B cell (primary cell): Measurements from ENCODE around the gene ERC2. TPM values are rescaled to one million over a fixed set of nuclear protein-coding genes. Genes with fewer than 3 reads are reported as not detected.

Experiments
- ATAC-seq: fragments of 200-7000 bp; cut with Tn5 transposase; one replicate; pipeline ENCODE4 v1.10.0; 2021; ENCODE audit warnings: low read depth, mild to moderate bottlenecking, moderate number of reproducible peaks, moderate library complexity
- CTCF ChIA-PET: fragments of 350-600 bp; sonication (Branson Sonifier 250); formaldehyde crosslinking; loops from one replicate; lab custom pipeline; 2021; ENCODE audit warnings: antibody characterized with exemption, inconsistent platforms; lab: Charles Lee
- POLR2A ChIA-PET: fragments of 350-600 bp; sonication (Branson Sonifier 250); formaldehyde crosslinking; loops from one replicate; lab custom pipeline; 2021; ENCODE audit warnings: antibody characterized with exemption; lab: Charles Lee
- DNase-seq: peaks from one replicate; pipeline ENCODE4 v3.0.0; 2013
- H2AFZ ChIP-seq: 2 replicates; pipeline ENCODE4 v1.6.1; 2012; ENCODE audit warnings: mild to moderate bottlenecking, low read depth, low read length; ENCODE audit not compliant: insufficient read depth, poor library complexity, severe bottlenecking
- H3K27ac ChIP-seq, 2 donors: 1 replicate in 1 of 2; 2 replicates in 1 of 2; pipeline ENCODE4 v1.5.1; 2012 to 2013; ENCODE audit warnings: low read length in 2 of 2, mild to moderate bottlenecking in 2 of 2, moderate library complexity in 1 of 2
- H3K27me3 ChIP-seq, 4 experiments: fragments of 200-600 bp in 1 of 4; sonication (generic) in 1 of 4; replicated peaks in 1 of 4; 1 replicate in 2 of 4; 2 replicates in 2 of 4; pipeline versions ENCODE4 v1.6.1 to v1.7.0; 2013 to 2016; ENCODE audit warnings: low read length in 3 of 4, mild to moderate bottlenecking in 2 of 4, mixed read lengths in 1 of 4, moderate library complexity in 1 of 4; ENCODE audit not compliant: insufficient read depth in 4 of 4, control insufficient read depth in 3 of 4; ENCODE audit errors: control extremely low read depth in 1 of 4
- H3K36me3 ChIP-seq, 2 experiments: replicated peaks in 1 of 2; 1 replicate in 1 of 2; 2 replicates in 1 of 2; pipeline versions ENCODE4 v1.6.1 to v1.7.1; 2013; ENCODE audit warnings: low read length in 1 of 2; ENCODE audit not compliant: insufficient read depth in 2 of 2, control insufficient read depth in 1 of 2; ENCODE audit errors: control extremely low read depth in 1 of 2, extremely low read depth in 1 of 2
- H3K4me1 ChIP-seq, 2 donors: fragments of 200-600 bp in 1 of 2; sonication (generic) in 1 of 2; 1 replicate in 1 of 2; 2 replicates in 1 of 2; pipeline versions ENCODE4 v1.5.1 to v1.6.1; 2013 to 2017; ENCODE audit warnings: low read length in 2 of 2; ENCODE audit not compliant: control insufficient read depth in 2 of 2, insufficient read depth in 2 of 2
- H3K4me2 ChIP-seq: replicated peaks from 2 replicates; pipeline ENCODE3; 2012; ENCODE audit warnings: mild to moderate bottlenecking, low read depth, low read length; ENCODE audit not compliant: poor library complexity, severe bottlenecking
- H3K4me3 ChIP-seq, 5 experiments: fragments of 200-600 bp in 1 of 5; sonication (generic) in 1 of 5; 1 replicate in 3 of 5; 2 replicates in 2 of 5; pipeline versions ENCODE4 v1.5.1 to v1.7.0; 2011 to 2016; ENCODE audit warnings: low read length in 4 of 5, mild to moderate bottlenecking in 4 of 5, low read depth in 2 of 5, control low read depth in 1 of 5, moderate library complexity in 1 of 5; ENCODE audit not compliant: insufficient read depth in 1 of 5; ENCODE audit errors: control extremely low read depth in 1 of 5, extremely low read depth in 1 of 5
- H3K79me2 ChIP-seq: fragments of 200-600 bp; sonication (generic); one replicate; pipeline ENCODE4 v1.6.0; 2016; ENCODE audit warnings: low read length; ENCODE audit not compliant: control insufficient read depth, insufficient read depth
- H3K9ac ChIP-seq: fragments of 200-600 bp; sonication (generic); 2 replicates; pipeline ENCODE4 v1.6.1; 2017; ENCODE audit warnings: mild to moderate bottlenecking, low read length, moderate library complexity
- H3K9me3 ChIP-seq, 3 donors: one replicate each; pipeline versions ENCODE4 v1.6.1 to v1.7.1; 2013; ENCODE audit warnings: low read length in 2 of 3; ENCODE audit not compliant: control insufficient read depth in 2 of 3, insufficient read depth in 1 of 3; ENCODE audit errors: control extremely low read depth in 1 of 3
- H4K20me1 ChIP-seq: 2 replicates; pipeline ENCODE4 v1.6.0; 2012; ENCODE audit warnings: mild to moderate bottlenecking, low read length; ENCODE audit not compliant: insufficient read depth, control insufficient read depth, poor library complexity, severe bottlenecking
- H3K27ac Mint-ChIP-seq: one replicate; pipeline ENCODE4 v1.8.0; 2021; ENCODE audit warnings: mixed read lengths
- H3K27me3 Mint-ChIP-seq: one replicate; pipeline ENCODE4 v1.8.0; 2021; ENCODE audit warnings: mixed read lengths
- H3K4me1 Mint-ChIP-seq: one replicate; pipeline ENCODE4 v1.8.0; 2021; ENCODE audit warnings: mixed read lengths
- H3K4me3 Mint-ChIP-seq: one replicate; pipeline ENCODE4 v1.8.0; 2021; ENCODE audit warnings: mixed read lengths
- H3K9me3 Mint-ChIP-seq: one replicate; pipeline ENCODE4 v1.8.0; 2022; ENCODE audit warnings: mixed read lengths; ENCODE audit not compliant: insufficient read depth
- CTCF ChIP-seq: fragments of 200-600 bp; IDR thresholded peaks from one replicate; pipeline ENCODE4 v1.8.0; 2022; ENCODE audit warnings: antibody characterized with exemption, mild to moderate bottlenecking
- EZH2 ChIP-seq: IDR thresholded peaks from 2 replicates; pipeline ENCODE4 v1.6.1; 2012; ENCODE audit warnings: borderline replicate concordance, low read depth, mild to moderate bottlenecking, moderate library complexity, low read length; ENCODE audit not compliant: insufficient read depth, poor library complexity, severe bottlenecking
- WGBS: methylation state at CpG from one replicate; pipeline ENCODE4 v1.1.5; 2013; ENCODE audit warnings: missing lambda C conversion rate; ENCODE audit not compliant: insufficient coverage; 5-methylcytosine and 5-hydroxymethylcytosine counted together
- intact Hi-C: fragments of 100-400 bp; cut with micrococcal nuclease; formaldehyde crosslinking; loops from one replicate; pipeline ENCODE4 v1.10.0; 2022
- polyA plus RNA-seq: library from polyadenylated mRNA; depleted of rRNA; stranded (reverse); fragments of >200 nt; gene quantifications from 2 replicates; pipeline ENCODE4 v1.2.3, GENCODE V29; 2012
- total RNA-seq, 2 donors: library from RNA; stranded (reverse); fragments of 120-200 nt in 1 of 2; gene quantifications; 1 replicate in 1 of 2; 2 replicates in 1 of 2; pipeline versions ENCODE4 v1.2.3 to v1.2.4, GENCODE V29; 2013 to 2022

ERC2 gene
- total and polyA plus RNA-seq, 2 donors (not counting 1 experiment from before 2014, with no cell fraction given), result not detected

GRCh38 chr3:55686426-55687254 lies 781.6 kb downstream of the ERC2 start:
- H3K27me3 ChIP-seq, result no peaks in the 10 kb centered on the region
- 70% methylated on average over 2 of the region's 11 CpGs for WGBS
- H3K4me3 Mint-ChIP-seq, result no peak overlapping the region
- no peak overlapping the region for H2AFZ ChIP-seq
- TF ChIP-seq EZH2 (no peak), CTCF (no peak)
- no peak for ATAC-seq
- intact Hi-C loops, result no loop called here
- H3K27ac Mint-ChIP-seq, result no peak overlapping the region
- ChIA-PET CTCF (no interaction called here), POLR2A (no interaction called here)
- no peaks in the 10 kb centered on the region for H3K27me3 Mint-ChIP-seq
- peaks cover 2% of the 10 kb centered on the region for H3K4me1 Mint-ChIP-seq
- H3K36me3 ChIP-seq, result no peaks in the 10 kb centered on the region
- no peaks in the 10 kb centered on the region for H3K79me2 ChIP-seq
- no peak for DNase-seq
- no peaks in the 10 kb centered on the region for H3K4me1 ChIP-seq
- no peaks in the 10 kb centered on the region for H3K9me3 ChIP-seq
- no peak overlapping the region for H3K27ac ChIP-seq
- H3K9me3 Mint-ChIP-seq, result no peaks in the 10 kb centered on the region
- no peaks in the 10 kb centered on the region for H4K20me1 ChIP-seq
- no peak overlapping the region for H3K9ac ChIP-seq
- no peak overlapping the region for H3K4me2 ChIP-seq
- no peak overlapping the region for H3K4me3 ChIP-seq

GRCh38 chr3:55683666-55684270 lies 784.5 kb downstream of the ERC2 start:
- Histone ChIP-seq H3K9me3 (no peaks in the 10 kb centered on the region), H3K9ac (no peak overlapping the region), H4K20me1 (no peaks in the 10 kb centered on the region), H2AFZ (no peak overlapping the region), H3K27me3 (no peaks in the 10 kb centered on the region), H3K4me1 (no peaks in the 10 kb centered on the region), H3K4me2 (no peak overlapping the region), H3K79me2 (no peaks in the 10 kb centered on the region), H3K36me3 (no peaks in the 10 kb centered on the region), H3K4me3 (no peak overlapping the region), H3K27ac (no peak overlapping the region)
- no peak for DNase-seq
- Mint-ChIP-seq H3K4me3 (no peak overlapping the region), H3K4me1 (no peaks in the 10 kb centered on the region), H3K27me3 (no peaks in the 10 kb centered on the region), H3K9me3 (no peaks in the 10 kb centered on the region), H3K27ac (no peak overlapping the region)
- 100% methylated on average over 4 of the region's 12 CpGs for WGBS
- ChIA-PET POLR2A (no interaction called here), CTCF (no interaction called here)
- intact Hi-C loops, result no loop called here
- TF ChIP-seq CTCF, result no peak
- no peak for TF ChIP-seq EZH2
- ATAC-seq, result no peak
